Skin of body (tissue), 2 donors: ENCODE results near the gene MVD. TPM values are rescaled to one million over a fixed set of nuclear protein-coding genes. Genes with fewer than 3 reads are reported as not detected.

ENCODE experiments used
- DNase-seq: peaks from one replicate; lab custom pipeline; 2025; lab: John Stamatoyannopoulos, UW
- total RNA-seq: library from RNA; depleted of rRNA; stranded (reverse); fragments of >200 nt; gene quantifications from one replicate; pipeline ENCODE4 v1.2.3, GENCODE V29; 2014

The MVD gene, protein sequence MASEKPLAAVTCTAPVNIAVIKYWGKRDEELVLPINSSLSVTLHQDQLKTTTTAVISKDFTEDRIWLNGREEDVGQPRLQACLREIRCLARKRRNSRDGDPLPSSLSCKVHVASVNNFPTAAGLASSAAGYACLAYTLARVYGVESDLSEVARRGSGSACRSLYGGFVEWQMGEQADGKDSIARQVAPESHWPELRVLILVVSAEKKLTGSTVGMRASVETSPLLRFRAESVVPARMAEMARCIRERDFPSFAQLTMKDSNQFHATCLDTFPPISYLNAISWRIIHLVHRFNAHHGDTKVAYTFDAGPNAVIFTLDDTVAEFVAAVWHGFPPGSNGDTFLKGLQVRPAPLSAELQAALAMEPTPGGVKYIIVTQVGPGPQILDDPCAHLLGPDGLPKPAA
- 39.9 TPM for total RNA-seq

DNA sequence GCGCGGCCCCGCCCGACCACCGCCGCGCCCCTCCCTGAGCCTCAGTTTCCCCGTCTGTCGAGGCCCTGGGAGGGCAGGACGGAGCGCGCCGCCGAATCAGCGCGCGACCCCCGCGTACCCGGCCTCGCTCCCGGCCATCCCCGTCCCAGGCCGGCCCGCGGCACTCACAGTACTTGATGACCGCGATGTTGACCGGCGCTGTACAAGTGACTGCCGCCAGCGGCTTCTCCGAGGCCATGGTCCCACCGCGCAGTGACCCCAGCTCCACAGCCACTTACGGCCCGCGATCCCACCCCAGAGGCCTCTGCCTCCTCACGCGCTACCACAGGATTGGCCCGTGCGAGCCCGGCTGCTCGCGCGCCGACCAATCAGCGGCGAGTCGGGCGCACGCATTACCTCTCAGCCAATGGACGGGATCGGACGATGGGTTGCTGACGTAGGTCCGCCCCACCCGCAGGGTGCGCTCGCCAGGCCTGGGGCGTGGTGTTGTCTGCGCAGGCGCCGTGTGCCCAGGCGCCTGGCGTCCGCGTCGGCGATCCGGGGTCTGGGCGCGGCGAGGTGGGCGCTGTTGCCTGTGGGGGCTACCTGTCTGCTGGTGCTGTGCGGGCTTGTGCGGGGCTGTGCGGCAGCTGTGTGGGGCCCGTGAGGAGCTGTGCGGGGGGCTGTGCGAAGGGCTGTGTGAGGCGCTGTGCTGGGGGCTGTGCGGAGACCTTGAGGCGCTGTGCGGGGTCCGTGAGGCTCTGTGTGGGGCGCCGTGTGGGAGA lies at the start of gene MVD:
MVD (minus strand) TSS at position 249 of the 764 bp plus-strand sequence; CDS start at position 238, 11 bp downstream.
- peak; percentile 98 for DNase-seq

DNA sequence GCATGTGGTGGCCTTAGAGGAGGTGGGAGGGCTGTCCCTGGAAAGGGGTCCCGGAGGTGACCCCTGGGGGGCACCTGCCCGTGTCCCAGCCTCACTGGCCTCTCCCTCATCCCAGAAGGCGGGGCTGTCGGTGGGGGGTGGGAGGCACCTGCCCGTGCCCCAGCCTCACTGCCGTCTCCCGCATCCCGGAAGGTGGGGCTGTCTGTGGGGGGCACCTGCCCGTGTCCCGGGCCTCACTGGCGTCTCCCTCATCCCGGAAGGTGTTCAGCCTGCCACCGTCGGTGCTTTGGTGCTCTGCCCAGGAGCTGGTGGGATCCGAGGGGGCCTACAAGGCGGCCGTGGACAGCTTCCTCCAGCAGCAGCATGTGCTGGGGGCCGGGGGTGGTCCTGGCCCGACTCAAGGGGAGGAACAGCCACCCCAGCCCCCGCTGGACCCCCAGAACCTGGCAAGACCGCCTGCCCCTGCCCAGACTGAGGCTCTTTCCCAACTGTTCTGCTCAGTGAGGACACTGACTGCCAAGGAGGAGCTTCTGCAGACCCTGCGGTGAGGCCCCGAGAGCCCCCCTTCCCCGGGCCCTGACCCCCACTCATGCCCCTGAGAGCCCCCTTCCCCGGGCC lies 49.6 kb upstream of the MVD start:
- no peak for DNase-seq

DNA sequence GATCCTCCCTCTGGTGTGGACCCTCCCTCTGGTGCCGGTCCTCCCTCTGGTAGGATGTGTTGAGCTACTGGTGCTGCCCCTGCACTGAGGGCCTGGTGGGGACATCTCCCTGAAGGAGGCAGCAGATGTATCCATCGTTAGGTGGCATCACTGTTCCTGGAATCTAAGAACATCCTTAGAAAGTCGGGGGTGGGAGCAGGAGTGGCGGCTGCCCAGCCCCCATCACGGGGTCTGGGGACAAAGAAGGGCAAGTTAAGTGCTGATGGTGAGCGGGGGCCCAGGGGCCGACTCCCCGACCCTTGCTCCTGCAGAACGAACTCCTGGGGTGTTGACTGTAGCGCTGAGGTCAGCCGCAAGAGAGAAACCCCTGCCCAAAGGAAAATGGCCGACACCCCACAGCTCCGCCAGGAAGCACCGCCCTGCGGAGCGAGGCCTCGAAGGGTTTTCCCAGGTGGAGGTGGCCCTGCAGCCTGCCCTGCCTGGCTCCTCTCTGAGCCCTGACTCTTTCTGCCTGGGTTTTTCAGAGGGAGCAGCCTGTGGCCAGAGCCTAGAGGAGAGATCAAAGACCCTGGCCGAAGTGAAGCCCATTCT lies 49.0 kb upstream of the MVD start:
- no peak for DNase-seq

DNA sequence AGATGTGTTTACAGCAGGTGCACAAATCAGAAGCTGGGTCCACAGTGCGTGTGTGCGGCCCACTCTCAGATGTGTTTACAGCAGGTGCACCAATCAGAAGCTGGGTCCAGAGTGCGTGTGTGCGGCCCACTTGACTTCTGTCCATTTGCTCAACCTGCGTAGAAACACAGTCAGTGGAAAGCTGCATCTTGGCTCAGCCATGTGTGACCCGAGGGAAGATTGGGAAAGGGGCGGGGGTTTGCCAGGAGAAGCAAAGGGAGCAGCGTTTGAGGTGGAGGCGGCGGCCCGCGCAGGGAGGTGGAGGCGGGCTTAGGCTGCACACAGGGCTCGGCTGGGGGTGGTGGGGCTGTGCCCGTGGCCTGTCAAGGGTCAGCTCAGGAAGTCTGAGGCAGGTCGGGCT lies 47.7 kb upstream of the MVD start:
- DNase-seq, result no peak

DNA sequence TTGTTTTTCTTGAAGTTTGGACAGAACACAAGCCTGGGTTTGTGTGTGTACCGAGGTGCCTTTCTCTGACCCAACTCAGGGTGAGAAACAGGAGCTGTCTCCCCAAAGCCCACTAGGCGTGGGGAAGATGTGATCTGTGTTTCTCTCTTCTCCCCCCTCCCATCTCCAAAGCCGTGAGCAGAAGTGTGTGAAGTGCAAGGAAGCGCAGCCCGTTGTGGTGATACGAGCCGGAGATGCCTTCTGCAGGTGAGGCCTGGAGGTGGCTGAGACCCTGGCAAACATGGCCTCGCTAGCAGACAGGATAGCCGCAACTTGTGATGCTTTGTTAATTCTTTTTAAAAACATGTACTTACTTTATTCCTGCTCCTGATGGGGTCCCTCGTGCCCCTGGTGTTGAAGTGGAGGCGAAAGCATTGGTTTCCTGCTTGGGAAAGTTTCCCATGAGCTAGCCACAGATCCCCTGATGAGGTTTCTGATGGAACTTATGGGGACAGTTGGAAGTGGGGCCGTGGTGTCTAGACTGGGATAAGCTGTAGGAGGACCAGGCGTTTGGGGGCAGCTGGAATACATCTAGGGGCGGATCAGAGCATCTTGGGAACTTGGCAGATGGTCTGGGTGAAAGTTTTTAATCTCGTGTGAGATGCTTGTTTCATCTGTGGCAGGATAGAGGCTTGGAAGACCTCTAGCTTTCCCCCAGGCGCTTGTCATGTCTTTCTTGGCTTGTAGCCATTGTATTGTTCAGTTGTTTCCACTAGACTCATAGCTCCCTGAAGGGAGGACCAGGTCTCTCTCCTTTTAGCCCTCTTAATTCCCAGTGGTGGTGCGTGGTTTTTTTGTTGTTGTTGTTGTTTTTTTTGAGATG lies 44.3 kb upstream of the MVD start:
- no peak for DNase-seq

DNA sequence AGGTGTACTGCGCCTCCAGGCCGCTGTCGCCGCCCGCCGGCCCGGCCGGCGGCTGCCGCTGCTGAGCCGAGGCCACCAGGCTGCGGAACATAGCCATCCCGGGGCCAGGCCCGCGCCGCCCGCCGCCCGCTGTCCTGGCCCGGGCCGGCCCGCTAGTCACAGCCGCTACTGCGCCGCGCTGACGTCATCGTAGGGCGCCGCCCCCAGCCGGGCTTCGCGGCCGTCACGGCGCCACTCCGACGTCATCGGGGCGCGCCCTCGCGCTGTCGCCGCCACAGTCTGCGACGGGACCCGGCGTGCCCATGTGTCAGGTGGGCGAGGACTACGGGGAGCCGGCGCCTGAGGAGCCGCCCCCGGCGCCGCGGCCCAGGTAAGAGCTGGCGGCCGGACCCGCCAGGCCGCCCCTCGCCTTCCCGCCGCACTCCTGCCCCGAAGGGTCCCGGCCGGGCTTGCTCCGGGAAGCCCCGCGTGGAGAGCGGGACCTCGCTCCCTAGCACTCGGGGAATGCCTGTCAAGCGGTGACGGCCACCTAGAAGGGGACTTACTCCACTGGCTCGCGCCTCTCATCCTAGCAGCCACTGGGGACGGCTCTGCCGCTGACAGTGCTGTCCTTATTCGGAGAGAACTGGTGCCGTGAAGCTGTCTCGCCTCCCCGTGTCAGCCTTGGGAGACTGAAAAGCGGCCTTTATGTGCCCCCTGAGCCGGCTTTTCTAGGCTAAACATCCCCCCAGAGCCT lies 43.5 kb upstream of the MVD start, which contains the start of the genes CTU2 and RNF166:
CTU2 (plus strand) TSS at position 275 of the 736 bp plus-strand sequence; CDS start at position 303, 28 bp downstream.
RNF166 (minus strand) TSS at position 180 of the 736 bp plus-strand sequence; CDS start at position 97, 83 bp downstream.
- peak; percentile 63 for DNase-seq

DNA sequence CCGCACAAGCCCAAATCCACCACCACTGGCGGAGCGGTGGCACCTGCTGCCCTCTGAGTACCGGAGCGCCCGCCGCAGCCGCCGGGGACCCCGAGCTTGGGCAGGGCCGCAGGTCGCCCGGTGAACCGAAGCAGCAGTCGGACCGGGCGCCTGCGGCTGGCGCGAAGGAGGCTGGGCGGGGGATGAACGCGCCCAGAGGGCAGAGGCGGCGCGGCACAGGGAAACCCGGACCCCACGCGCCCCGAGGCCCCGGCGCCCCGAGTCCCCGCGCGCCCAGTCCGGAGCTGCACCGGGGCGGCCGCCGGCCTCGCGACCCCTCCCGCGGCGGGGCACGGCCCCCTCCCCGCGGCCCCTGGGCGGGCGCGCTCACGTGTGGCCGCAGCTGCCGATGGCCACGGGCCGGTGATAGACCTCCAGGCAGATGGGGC lies 42.9 kb upstream of the MVD start:
- DNase-seq, result no peak

DNA sequence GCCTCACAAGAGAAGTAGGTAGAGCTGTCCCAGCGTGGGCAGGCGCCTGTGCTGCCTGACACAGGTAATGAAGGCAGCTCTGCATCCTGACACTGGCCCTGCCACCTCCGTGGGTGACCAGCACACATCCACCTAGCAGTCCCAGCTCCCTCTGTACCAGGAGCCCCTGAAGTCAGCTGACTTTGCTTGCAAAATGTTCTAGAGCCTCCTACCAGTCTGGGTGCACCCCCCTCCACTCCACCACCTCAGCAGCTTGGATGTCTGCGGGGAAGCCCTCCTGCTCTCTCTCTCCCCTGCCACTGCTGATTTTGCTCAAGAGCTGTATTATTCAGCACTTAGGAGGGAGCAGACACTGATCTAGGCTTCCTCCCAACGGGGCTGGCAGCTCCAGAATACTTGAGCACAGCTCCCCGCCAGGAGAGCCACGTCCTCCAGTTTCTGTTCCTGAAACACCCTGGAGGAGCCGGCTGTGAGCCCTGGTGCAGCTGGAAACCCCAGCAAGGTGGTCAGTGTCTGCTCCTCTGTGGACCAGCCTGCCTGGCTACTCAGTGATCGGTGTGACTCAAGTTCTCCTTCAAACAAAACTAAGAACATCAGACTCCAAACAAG lies 42.3 kb upstream of the MVD start:
- DNase-seq, result no peak

DNA sequence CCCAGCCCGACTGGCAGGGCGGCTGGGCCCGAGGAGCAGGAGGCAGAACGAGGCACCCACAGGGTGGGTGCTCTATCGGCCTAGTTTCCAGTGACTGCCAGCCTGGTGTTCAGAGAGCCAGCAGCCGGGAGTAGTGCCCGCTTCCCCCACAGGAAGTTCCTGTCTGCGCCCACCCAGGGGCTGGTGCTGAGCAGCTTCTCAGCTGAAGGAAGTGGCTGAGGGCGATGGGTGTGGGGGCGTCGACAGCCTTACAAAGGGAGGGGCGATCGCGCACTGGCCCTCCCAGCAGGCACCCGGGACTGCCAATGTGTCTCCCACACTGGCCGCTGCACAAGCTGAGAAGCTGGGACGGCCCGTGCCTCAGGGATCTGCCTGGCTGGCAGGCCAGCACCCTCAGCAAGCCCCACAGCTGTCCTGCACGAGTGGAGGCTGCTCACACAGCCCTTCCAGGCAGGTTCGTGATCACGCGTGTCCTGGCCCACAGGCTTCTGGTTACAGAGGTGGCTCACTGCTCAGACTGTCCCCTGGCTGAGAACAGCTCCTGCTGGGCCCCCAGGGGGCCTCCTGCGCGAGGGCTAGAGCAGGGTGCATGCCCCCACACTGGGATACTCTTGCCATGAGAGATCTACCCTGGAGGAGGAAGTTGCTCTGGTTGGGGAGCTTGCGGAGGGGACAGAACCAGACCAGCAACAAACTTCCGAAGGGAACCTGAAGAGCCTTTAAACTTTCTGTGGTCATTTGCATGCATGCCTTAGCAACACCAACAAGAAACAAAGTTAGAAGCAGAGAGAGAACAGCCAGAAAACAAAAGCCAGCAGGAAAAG lies 40.8 kb upstream of the MVD start:
- no peak for DNase-seq

DNA sequence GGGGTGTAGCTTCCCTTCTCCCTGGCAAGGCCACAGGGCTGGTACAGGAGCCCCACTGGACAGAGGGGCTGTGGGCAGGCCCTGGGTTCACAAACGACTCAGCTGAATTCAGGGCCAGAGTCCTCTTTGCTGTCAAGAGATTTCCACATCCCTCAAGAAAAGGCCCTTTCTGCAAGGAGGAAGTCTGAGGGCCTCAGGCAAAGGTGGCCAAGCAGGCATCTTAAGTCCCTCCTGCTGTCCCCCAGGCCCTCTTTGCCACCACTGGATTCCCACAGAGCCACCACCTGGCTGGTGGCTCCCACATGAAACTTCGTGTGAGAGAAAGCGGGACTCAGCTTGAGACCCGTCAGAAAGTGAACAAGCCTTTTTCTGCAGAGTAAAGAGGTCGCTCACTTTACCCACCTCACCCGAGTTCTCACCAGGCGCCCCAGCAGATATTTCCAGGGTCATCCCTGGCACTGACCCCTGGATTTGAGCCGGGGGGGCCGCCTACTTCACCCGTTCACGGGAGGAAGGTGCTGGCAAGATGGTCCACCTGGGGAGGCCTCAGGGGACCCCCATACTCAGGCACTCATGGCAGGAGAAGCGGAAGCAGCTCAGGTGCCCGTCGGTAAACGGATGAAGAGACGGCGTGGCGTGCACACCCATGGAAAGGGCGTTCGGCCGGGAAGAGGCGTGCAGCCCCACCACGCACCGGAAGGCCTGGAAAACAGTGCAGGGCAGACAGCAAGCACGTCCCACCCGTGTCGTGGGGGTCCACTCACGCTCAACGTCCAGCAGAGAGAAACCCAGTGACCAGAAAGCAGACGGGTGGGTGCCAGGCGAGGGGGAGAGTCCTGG lies 39.7 kb upstream of the MVD start:
- no peak for DNase-seq

DNA sequence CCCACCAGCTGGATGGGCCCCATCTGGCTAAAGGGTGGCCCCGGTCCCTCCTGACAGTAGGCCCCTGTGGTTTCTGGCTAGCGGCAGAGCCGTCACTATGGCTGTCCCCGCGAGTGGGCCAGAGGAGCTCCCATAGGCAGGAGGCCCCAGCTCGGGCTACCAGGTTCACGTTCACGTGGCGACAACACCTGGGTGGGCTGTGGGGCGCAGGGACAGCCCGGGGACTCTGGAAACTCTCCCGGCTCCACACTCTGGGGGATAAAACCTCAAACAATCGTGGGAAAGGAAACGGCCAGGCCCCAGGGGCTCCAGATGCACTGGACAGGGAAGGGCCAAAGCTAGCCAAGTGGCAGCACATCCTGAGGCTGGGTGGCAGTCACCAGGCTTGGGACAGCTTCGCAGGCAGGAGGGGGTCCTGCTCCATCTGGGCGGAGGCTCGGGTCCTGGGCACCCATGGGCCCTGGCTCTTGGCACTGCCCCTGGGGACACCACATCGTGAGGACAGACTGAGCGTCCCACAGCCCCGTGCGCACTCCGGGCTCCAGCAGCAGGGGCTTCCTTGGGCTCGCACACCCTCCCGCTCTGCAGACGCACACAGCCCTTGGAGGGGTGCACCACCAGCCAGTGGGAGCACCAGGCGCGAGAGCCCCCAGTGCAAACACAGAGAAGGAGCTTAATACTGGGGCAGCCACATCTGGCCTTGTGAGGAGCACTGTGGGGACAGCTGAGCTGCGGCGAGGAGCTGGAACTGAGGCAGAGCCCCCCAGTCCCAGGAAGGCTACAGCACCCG lies 38.9 kb upstream of the MVD start:
- DNase-seq, result no peak

DNA sequence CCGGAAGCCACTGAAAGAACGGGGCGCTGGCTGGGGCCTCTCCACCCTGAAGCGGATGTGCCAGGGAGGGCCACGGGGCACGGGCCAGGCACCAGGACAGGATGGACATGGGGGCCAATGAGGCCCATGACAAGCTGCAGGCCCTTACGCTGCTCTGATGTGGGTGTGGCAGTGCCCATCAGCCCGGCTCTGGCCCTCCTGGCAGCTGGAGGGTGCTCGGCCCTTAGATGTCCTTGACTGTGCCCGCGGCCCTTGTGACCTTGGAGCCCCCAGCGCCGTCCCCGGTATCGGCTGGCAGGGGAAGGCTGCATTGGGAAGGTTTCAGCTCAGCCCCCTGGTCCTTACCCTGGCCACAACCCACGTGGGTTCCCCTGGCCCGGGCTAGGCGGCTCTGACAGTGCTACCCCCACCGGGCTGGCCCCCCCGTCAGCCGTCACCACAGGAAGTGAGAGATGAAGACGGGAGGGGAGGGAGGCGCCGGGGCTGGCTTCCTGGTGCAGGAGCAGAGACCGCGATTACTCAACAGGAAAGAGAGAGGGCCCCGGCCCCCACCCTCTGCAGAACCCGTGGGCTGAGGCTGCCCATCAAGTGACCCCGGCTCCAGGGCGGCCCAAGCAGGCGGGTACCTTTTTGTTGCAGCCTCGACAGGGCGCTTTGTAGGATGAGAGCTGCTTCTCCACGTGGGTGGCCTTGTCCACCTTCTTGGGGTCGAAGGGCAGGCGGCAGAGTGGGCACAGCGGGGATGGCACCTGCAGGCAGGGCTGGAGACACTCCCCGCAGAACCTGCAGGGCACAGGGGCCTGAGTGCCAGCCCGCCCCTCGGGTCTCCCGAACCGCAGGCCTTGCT lies 38.0 kb upstream of the MVD start:
- peak; percentile 12 for DNase-seq

DNA sequence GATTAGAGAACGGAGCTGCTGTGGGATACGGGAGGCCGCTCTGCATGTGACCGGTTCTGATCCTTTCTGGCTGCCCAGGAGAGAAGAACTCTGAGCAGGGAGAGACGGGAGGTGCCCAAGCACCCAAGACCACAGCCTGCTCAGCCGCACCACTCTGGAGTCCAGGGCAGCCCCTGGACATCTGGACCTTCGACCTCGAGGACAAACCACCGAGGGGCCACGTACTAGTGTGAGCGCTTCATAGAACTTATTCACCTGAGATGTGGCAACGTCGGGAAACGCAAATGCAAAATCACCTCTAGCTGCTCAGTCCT lies 37.4 kb upstream of the MVD start:
- DNase-seq, result no peak

DNA sequence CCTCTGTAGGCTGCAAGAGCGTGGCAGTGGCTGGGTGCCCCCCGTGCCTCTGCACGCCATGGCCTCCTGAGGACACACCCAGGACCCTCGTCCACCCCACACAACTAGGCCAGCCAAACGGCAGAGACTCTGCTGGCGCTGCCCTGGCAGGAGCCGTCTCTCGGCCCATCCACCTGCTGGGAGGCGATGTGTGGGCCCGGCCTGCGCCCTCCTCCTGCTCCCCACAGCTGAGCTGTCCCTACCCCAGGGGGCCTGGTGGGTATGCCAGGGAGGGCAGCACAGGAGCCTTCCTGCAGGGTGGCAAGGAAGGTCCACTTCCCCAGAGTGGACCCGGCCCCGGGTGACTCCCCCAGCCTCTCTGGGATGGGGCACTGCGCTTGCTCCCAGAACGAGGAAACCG lies 36.3 kb upstream of the MVD start:
- no peak for DNase-seq

DNA sequence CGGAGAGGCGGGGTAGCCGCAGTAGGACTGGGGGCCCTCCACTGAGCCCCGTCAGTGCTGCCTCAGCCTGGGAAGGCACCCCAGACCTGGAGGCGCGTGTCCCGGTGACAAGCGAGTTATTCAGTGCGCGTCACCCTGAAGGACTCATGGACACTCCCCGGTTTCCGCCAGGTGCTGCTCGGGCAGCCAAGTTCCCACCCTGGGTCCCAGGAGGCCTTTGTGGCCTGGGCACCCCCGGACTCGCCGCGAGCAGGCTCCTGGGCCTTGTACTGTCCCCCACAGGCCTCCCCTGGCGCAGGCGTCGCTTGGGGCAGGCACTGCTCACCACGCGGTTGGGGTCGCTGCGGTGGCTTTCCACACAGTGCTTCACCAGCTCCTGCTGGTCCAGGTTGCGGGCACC lies 35.8 kb upstream of the MVD start:
- DNase-seq, result no peak
